Colonic mucosa (tissue), 4 donors: ENCODE data around the gene TENT4B. TPM values are rescaled to one million over a fixed set of nuclear protein-coding genes. Genes with fewer than 3 reads are reported as not detected.

Experiments used
- DNase-seq: peaks from one replicate; pipeline ENCODE4 v3.0.0-alpha.2; 2020
- H3K27ac ChIP-seq: fragments of 200-600 bp; one replicate; pipeline ENCODE4 v1.8.0; 2021
- H3K27me3 ChIP-seq: fragments of 200-600 bp; one replicate; pipeline ENCODE4 v1.8.0; 2021
- H3K36me3 ChIP-seq: fragments of 200-600 bp; one replicate; pipeline ENCODE4 v1.8.0; 2021
- H3K4me1 ChIP-seq: fragments of 200-600 bp; one replicate; pipeline ENCODE4 v1.8.0; 2021; ENCODE audit warnings: mild to moderate bottlenecking
- H3K4me3 ChIP-seq: fragments of 200-600 bp; one replicate; pipeline ENCODE4 v1.8.0; 2021
- H3K9ac ChIP-seq, 2 donors: one replicate each; pipeline ENCODE4 v1.7.0; 2013; ENCODE audit warnings: control low read depth in 2 of 2, low read depth in 2 of 2, low read length in 2 of 2
- H3K9me3 ChIP-seq: fragments of 200-600 bp; one replicate; pipeline ENCODE4 v1.8.0; 2021
- CTCF ChIP-seq: fragments of 200-600 bp; IDR thresholded peaks from one replicate; pipeline ENCODE4 v1.8.0; 2022; ENCODE audit warnings: antibody characterized with exemption, mild to moderate bottlenecking
- intact Hi-C: fragments of 100-400 bp; cut with DNase I; formaldehyde crosslinking; loops from one replicate; pipeline ENCODE4 v1.14.1; 2022
- total RNA-seq, 2 donors: library from RNA; stranded (reverse); fragmentation: NEBNext Ultra II Directional in 1 of 2; extraction: Animal tissue kit (Norgen Biotek cat#: 25700) in 1 of 2; gene quantifications; one replicate each; pipeline ENCODE4 v1.2.1, GENCODE V29; 2021
- donor health status: healthy.
- donor health status: DM: no; HTN: no; CAD: no.
- donor health status: DM: no; HTN: no; CAD: no.

The TENT4B gene
- total RNA-seq, 2 donors from 2014 or later = 13.5 to 15.6 TPM

GRCh38 chr16:50244504-50245416 lies 91.7 kb downstream of the TENT4B start:
- Histone ChIP-seq H3K27ac (no peak overlapping the region), H3K36me3 (no peaks in the 10 kb centered on the region), H3K27me3 (no peaks in the 10 kb centered on the region), H3K4me1 (peaks cover 12% of the 10 kb centered on the region), H3K9ac (peak overlapping the region in 1 of 2 donors; percentile 83), H3K4me3 (peak overlapping the region; percentile 48), H3K9me3 (no peaks in the 10 kb centered on the region)
- intact Hi-C loops = loop anchor here (10.0 kb wide), 1 partner anchor 120 kb away; the partner anchor contains the start of gene BRD7
- DNase-seq = peak; percentile 21
- no peak for TF ChIP-seq CTCF

- intact Hi-C loops = loop anchor here (10.0 kb wide), 1 partner anchor 119 kb away; the partner anchor contains the start of gene BRD7
- Histone ChIP-seq H3K4me3 (peak overlapping the region; percentile 48), H3K36me3 (no peaks in the 10 kb centered on the region), H3K9ac (peak overlapping the region; percentile 39 to 84), H3K4me1 (peaks cover 15% of the 10 kb centered on the region), H3K27me3 (no peaks in the 10 kb centered on the region), H3K27ac (no peak overlapping the region), H3K9me3 (no peaks in the 10 kb centered on the region)
- no peak for TF ChIP-seq CTCF
- peak; percentile 79 for DNase-seq
Observed at GRCh38 chr16:50245417-50246298, 92.6 kb downstream of the TENT4B start.

- TF ChIP-seq CTCF = no peak
- Histone ChIP-seq H3K27me3 (no peaks in the 10 kb centered on the region), H3K9ac (peak overlapping the region in 1 of 2 donors; percentile 84), H3K4me1 (peaks cover 15% of the 10 kb centered on the region), H3K36me3 (no peaks in the 10 kb centered on the region), H3K27ac (no peak overlapping the region), H3K4me3 (peak overlapping the region; percentile 48), H3K9me3 (no peaks in the 10 kb centered on the region)
- intact Hi-C loops = loop anchor here (10.0 kb wide), 1 partner anchor 118 kb away; the partner anchor contains the start of gene BRD7
- DNase-seq = peak; percentile 29
Observed at GRCh38 chr16:50246299-50247122, 93.4 kb downstream of the TENT4B start.

- intact Hi-C loops = loop anchor here (10.0 kb wide), 1 partner anchor 117 kb away; the partner anchor contains the start of gene BRD7
- Histone ChIP-seq H3K27me3 (no peaks in the 10 kb centered on the region), H3K4me3 (no peak overlapping the region), H3K36me3 (no peaks in the 10 kb centered on the region), H3K27ac (no peak overlapping the region), H3K9me3 (no peaks in the 10 kb centered on the region), H3K9ac (no peak overlapping the region), H3K4me1 (peaks cover 15% of the 10 kb centered on the region)
- no peak for TF ChIP-seq CTCF
- DNase-seq = no peak
Observed at GRCh38 chr16:50247123-50247905, 94.2 kb downstream of the TENT4B start.
